HG03378 (cell line): Measurements from ENCODE around the gene HEMGN.

Experiments used
- ATAC-seq: cut with Tn5 transposase; IDR thresholded peaks from one replicate; pipeline ENCODE4 v1.9.1; 2021; ENCODE audit warnings: mild to moderate bottlenecking, moderate library complexity; ENCODE audit not compliant: unreplicated experiment

The HEMGN gene

DNA sequence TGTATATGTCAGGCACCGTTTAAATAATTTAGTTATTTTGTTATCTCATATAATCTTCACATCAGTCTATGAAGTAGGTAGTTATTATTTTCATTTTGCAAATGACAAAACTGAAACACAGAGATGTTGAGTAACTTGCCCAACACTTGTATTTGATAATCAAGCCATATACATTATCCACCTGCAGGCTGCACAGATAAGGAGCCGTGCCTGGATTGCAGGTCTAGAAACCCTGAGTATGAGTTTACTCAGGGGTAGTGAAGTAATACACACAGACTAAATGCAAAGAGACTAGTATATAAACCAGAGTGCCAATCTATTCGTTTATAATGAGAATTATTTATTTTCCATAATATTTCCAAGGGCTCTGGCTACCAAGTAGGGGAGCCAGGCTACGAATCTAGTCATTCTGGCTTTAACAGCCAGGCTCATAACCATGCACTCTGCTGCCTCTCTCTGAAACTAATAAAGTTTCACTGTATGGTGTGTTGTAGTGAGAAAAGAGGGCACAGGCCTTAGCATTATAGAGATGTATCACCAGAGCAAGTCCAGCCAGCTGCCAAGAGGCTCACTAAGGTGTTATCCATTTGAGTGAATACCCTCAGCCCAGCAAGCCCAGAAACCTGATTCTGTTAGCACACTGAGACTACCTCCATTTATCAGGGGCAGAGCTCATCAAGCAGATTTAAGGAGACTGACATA, 4.5 kb downstream of the HEMGN start:
- ATAC-seq: no peak

DNA sequence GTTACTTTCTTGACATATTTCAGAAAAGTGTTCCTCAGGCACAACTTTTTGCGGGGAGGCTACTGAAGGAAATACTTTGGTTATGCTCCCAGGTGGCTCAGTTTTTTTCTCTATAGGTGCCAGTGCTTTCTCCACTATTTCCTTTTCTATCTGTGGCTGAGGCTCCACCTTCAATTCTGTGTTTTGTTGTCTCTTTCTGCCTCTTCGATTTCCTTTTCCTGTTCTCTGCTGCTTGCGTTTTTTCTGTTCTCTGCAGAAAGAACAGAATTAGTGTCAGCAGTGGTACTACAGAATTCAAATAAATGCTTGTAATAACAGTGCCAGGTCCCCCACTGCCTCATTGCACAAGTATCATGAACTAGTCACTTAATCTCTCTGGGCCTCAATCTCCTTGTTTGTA, 7.0 kb downstream of the HEMGN start:
- no peak for ATAC-seq

DNA sequence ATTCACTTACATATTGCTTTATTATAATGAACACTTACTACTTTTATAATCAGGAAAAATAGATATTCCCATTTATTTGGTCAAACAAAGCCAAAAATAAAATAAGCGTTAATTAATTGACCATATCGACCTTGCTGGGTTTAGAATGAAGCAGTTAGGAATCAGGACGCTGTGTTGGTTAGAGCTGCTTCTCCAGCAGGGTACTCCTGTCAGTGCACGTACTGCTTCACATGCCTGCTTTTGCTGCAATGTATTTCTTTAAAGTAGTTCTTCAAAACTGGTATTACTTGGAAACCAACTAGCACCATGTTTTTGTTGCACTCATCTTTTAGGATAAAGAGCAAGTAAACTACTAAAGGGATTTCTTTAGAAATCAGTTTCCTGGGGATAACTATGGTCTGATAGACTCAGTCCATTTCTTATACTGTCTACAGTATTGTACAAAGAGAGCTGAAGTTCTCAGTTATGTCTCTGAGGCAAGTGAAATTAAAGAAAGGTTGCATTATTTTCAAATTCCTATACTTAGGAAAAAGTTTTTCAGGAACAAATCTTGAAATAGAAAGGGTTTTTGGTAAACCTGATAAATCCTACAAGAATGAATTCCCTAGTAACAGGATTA, 8.9 kb downstream of the HEMGN start:
- ATAC-seq: no peak

GRCh38 chr9:97925497-97926334, 12.3 kb downstream of the HEMGN start:
- no peak for ATAC-seq

- no peak for ATAC-seq
These were observed 13.6 kb downstream of the HEMGN start for GRCh38 chr9:97924386-97924785.

DNA sequence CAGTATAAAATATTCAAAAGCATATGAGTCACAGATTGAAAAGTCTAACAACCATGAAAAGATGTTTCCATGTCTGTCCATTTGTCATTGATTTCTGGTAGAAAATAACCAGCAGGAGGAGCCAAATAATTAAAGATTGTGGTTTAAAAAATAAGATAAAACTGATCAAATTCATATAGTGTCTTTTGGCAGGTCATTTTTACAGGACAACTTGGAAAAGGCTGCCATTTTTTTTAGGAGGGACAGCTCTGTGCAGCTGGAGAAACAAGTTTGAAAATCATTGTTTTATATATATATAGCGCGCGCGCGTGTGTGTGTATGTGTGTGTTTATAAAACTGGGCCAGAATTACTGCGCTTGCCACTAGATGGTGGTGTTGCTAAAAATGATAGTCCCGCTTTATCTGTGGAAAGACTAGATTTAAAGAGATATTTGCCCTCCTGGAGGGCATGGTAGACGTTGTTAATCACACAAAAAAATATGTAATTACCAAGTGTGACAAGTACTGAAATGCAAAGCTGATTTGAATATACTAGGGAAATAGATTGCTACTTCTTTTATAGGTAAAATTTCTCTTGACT, 14.4 kb downstream of the HEMGN start:
- peak; percentile 29 for ATAC-seq

GRCh38 chr9:97921959-97922724, 15.8 kb downstream of the HEMGN start, which contains the start of gene TRMO:
TSS of gene TRMO (minus strand) at chr9:97922500. CDS start at chr9:97922493, 7 bp downstream.
- peak; percentile 81 for ATAC-seq

DNA sequence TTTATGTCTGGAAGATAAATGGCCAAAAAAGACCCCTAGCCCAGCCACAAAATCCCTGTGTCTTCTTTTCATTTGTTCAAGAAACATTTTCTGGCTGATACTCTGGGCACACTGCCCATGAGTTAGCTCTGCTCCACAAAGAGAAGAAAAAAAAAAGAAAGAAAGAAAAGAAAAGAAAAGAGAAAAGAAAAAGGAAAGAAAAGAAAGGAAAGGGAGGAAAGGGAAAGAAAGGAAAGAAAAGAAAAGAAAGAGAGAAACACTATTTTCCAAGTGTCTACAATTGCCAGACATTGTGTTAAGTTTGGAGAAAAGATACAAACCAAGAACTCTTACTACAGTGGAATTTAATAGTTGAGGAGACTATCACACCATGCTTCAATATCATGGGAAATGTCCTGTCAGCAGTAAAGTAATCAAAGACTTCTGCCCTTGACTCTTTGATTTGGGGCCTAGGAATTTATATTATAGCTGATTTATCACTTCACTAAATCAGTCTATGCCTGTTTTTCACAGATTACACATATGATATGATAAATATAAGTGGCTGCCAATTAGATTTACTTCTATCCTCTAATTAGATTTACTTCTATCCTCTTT, 18.7 kb downstream of the HEMGN start:
- ATAC-seq: no peak

GRCh38 chr9:97918611-97919010, 19.4 kb downstream of the HEMGN start:
- no peak for ATAC-seq

DNA sequence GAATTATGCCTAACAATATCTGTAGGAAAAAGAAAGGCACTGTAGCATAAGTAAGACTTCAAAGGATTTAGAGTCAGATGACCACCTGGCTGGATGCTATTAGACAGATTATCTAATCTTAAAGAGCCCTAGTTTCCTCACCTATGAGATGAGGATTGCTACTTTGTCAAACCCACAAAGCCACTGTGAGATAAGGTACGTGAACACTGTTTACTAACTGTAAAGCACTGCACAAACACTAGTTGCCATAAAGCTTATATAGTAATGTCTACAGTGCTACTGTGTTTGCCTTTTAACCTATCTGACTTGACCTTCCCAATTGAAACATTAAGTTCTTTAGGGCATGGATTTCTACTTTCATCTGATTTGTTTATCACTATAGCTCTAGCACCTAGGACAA, 26.0 kb downstream of the HEMGN start:
- no peak for ATAC-seq

DNA sequence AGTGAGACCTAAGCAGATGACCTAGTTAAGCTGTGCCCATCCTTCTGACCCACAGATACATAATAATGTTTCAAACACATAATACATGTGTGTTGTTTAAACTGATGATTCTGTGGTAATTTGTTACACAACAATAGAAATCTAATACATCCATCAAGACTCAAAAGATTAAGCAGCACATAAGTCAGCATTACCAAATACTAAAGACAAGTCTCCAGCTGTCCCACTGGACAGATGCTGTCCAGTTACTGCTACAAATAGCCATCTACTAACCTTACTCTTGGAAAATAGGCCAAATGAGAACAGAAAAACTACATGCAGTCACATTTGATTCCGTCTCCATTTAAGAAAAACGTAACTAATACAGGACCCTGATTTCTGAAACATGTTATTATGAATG, 26.4 kb downstream of the HEMGN start:
- no peak for ATAC-seq

GRCh38 chr9:97910357-97910756, 27.6 kb downstream of the HEMGN start:
- ATAC-seq: no peak

DNA sequence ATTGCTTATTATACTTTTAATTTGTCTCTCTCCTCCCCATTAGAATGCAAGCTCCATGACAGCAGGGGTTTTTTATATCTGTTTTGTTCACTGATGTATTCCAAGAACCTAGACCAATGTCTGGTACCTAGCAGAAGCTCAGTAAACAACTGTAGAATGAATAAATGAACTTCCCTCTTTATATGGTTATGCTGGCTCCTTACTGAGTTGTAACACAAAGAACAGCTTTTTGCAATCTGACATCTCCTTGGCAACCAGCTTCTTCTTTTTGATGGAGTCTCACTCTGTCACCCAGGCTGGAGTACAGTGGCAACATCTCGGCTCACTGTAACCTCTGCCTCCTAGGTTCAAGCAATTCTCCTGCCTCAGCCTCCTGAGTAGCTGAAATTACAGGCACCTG, 29.3 kb downstream of the HEMGN start:
- ATAC-seq: no peak

DNA sequence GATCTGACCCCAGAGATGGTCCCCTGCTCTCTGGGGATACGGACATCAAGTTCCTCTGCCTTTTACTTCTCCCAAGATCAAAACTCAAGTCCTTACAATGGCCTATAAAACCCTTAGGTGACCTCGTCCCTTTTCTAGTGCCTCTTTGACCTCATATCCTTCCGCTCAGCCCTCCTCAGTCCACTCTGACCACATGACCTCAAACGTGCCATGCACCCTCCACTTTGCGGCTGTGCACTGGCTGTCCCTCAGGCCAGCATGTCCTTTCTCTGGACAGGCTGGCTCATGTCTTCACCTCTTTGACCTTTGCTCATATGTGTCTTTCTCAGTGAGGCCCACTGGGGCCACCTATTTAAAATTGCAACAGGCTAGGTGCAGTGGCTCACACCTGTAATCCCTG, 30.3 kb downstream of the HEMGN start:
- no peak for ATAC-seq

GRCh38 chr9:97907046-97907445, 30.9 kb downstream of the HEMGN start:
- no peak for ATAC-seq

DNA sequence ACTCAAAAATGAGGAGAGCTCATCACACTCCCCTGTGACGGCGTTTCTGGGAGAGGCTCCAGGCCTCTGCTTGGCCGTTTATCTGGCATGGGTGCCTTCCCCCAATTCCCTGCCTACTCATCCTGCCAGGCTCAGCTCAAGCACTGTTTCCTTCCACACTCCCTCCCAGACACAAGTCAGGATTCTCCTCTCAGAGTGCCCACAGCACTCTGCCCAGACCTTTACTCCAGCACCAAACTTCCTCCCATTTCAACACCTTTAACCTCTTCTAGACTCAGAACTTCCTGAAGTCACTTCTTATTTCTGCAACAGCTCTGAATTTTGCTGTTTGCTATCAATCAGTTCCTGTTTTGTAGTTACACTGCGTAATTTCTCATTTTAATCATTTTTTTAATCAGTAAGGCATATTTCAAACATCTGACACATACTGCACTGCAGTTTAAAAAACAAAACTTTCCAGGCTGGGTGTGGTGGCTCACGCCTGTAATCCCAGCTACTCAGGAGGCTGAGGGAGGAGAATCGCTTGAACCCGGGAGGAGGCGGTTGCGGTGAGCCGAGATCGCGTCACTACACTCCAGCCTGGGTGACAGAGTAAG, 31.6 kb downstream of the HEMGN start:
- ATAC-seq: no peak

DNA sequence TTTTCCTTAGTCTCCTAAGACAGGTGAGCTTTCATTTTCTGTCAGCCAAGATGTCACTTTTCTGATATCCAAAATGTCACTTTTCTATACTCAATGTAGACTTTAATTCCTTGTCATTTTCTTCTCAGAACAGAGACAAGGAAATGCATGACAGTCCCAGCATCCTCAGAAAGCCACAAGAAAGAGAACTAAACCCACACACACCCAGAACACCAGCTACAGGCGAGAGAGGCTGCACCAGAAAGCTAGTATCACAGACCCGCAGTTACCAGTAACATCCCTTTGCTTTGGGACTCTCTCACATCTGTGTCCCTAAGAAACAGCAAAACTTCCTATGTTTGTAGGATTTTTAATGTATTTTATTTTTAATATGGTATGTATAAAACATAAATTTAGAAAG, 32.7 kb downstream of the HEMGN start:
- ATAC-seq: no peak

DNA sequence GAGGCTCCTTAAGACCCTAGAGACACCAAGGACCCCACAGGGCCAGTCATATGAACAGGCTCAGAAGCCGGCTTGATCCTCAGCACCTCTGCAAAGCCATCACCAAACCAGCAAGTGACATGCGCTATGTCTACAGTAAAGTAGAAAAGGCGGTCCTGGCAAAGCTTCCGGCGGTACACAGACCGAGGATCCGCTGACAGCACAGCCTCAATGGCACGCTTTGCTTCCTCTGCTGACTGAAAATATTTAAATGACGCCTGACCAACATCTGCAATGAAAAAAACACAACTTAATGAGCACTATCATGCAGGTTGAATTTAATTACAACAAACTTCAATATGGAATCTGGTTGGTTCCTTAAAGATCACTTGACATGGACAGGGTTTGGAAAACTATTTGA, 33.2 kb downstream of the HEMGN start:
- no peak for ATAC-seq

DNA sequence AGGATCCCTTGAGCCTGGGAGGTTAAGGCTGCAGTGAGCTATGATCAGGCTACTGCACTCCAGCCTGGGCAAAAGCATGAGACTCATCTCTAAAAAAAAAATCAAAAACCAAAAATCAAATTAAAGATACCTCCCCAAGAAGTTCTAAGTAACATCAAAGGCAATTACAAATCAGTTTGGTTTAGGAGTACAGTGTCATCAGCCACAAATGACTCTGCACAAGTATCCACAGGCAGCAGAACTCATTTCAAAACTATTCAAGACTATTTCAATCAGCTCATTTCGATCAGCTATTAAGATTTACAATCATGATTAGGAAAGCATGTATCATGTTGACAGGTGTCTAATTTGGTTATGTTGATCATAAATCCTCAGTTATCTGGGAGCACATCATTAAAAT, 34.8 kb downstream of the HEMGN start:
- no peak for ATAC-seq
